GM13977 (cell line): ENCODE data around the gene RGS3.
"Not testable (repeated sequence)": the region's sequence is repeated elsewhere in the genome, so short reads cannot be mapped to it uniquely, and the experiment has no call there.

Experiments
- DNase-seq: peaks from one replicate; pipeline ENCODE4 v3.0.0; 2012; ENCODE audit warnings: low spot score
- in situ Hi-C: fragments of 300-500 bp; cut with MboI; formaldehyde crosslinking; loops from one replicate; pipeline ENCODE4 v1.12.0; 2022; ENCODE audit warnings: low sequenced_read_pairs, low pct_unique_long_range_greater_than_20kb, mixed read lengths, inconsistent platforms; ENCODE audit not compliant: unreplicated experiment
- TF ChIP-seq, protein P1 (sequence below): IDR thresholded peaks from 2 replicates; pipeline ENCODE4 v1.5.1; 2012; ENCODE audit warnings: mild to moderate bottlenecking, control low read depth; ENCODE audit not compliant: insufficient read depth; ENCODE audit errors: extremely low read depth, missing control alignments

The RGS3 gene

GRCh38 chr9:113634596-113635515 lies 171.3 kb downstream of the RGS3 start:
- in situ Hi-C loops: no loop called here
- TF ChIP-seq, protein P1, sequence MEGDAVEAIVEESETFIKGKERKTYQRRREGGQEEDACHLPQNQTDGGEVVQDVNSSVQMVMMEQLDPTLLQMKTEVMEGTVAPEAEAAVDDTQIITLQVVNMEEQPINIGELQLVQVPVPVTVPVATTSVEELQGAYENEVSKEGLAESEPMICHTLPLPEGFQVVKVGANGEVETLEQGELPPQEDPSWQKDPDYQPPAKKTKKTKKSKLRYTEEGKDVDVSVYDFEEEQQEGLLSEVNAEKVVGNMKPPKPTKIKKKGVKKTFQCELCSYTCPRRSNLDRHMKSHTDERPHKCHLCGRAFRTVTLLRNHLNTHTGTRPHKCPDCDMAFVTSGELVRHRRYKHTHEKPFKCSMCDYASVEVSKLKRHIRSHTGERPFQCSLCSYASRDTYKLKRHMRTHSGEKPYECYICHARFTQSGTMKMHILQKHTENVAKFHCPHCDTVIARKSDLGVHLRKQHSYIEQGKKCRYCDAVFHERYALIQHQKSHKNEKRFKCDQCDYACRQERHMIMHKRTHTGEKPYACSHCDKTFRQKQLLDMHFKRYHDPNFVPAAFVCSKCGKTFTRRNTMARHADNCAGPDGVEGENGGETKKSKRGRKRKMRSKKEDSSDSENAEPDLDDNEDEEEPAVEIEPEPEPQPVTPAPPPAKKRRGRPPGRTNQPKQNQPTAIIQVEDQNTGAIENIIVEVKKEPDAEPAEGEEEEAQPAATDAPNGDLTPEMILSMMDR: no peak
- DNase-seq: no peak

DNA sequence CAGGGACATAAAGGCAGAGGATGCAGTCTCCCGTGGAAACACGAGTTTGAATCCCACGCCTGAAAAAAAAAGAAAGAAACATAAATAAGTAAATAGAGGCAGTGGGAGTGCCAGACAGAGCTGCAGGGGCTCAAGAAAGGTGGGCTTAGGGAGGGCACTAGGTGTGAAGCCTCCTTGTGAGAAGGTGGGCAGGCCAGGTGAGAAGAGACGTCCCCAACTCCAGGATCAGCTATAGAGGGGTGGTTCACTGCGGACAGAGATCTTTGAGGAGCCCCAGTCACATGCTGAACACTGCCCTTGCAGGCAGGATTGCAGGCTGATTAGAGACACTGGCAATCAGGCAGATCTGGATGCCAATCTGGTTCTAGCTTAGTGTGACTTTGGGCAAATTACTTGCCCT lies 172.1 kb downstream of the RGS3 start:
- TF ChIP-seq, protein P1: no peak
- in situ Hi-C loops: no loop called here
- DNase-seq: no peak

DNA sequence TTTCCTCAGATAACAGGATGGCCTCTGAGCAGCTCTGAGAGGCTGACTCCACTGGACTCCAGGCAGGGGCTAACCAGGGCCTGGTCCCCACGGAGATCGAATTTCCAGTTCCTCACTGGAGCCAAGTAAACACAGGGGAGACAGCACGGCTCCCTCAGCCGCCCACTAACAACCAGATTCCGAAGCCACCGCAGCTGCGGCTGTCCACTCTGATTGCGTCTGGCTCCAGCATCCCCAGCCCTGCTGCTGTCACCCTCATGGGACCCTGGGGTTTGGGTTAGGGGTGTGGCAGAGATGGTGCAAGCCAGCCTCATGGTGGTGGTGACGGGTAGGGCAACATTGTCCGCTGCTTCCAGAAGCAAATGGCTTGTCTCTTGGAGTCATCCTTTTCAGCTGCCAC lies 172.6 kb downstream of the RGS3 start:
- DNase-seq: no peak
- TF ChIP-seq, protein P1: no peak
- in situ Hi-C loops: no loop called here

DNA sequence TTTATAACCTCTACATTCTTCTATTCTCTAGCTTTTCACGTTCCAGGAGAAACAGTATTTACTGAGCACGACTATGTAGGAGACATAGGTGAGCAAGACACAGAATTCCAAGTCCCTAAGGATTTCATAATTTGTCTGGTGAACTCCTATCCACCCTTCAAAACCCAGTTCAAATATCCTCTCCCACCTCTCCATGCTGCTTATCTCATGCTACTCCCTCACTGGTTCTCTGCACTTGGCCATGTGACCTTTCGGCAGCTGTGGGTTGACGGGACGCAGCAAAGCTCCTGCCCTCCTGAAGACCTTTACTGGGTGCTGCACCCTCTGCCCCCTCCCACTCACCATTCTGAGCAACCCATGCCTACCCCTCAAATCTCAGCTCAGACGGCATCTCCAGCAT lies 173.2 kb downstream of the RGS3 start:
- DNase-seq: no peak
- in situ Hi-C loops: no loop called here
- TF ChIP-seq, protein P1: no peak

- no peak for DNase-seq
- in situ Hi-C loops: no loop called here
- TF ChIP-seq, protein P1: no peak
Measured at GRCh38 chr9:113638490-113638889, 175.0 kb downstream of the RGS3 start.

GRCh38 chr9:113638897-113639296 lies 175.4 kb downstream of the RGS3 start:
- in situ Hi-C loops: no loop called here
- TF ChIP-seq, protein P1: no peak

DNA sequence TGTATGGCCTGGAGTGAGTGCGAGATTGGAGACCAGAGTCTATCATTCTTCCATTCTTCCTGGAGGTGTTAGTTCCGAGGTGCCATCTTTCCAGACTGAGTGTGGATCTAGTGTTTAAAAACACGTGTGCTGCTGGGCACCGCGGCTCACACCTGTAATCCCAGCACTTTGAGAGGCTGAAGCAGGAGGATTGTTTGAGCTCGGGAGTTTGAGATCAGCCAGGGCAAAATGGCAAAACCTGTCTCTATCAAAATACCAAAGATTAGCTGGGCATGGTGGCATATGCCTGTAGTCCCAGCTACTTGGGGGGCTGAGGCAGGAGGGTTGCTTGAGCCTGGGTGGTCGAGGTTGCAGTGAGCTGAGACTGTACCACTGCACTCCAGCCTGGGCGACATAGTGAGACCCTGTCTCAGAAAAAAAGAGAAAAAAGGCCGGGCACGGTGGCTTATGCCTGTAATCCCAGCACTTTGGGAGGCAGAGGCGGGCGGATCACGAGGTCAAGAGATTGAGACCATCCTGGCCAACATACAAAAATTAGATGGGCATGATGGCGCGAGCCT lies 176.0 kb downstream of the RGS3 start:
- in situ Hi-C loops, DNase-seq: not testable (repeated sequence)

More at GRCh38 chr9:113638897-113639296, 175.4 kb downstream of the RGS3 start:
- DNase-seq: no peak
